Astrocyte of the cerebellum (primary cell): ENCODE data around the gene PCNT.

Experiments
- DNase-seq: peaks from one replicate; pipeline ENCODE4 v3.0.0-alpha.2; 2011; ENCODE audit warnings: low read depth
- H3K4me3 ChIP-seq: 2 replicates; pipeline ENCODE4 v1.5.1; 2011; ENCODE audit warnings: mild to moderate bottlenecking, low read depth, low read length, moderate library complexity
- CTCF ChIP-seq: IDR thresholded peaks from 2 replicates; pipeline ENCODE4 v1.5.1; 2012; ENCODE audit warnings: low read length, low read depth, moderate library complexity, mild to moderate bottlenecking; ENCODE audit errors: missing control alignments
- in situ Hi-C: cut with HindIII; loops from 2 replicates; pipeline ENCODE4 v1.10.0; 2017; ENCODE audit warnings: low sequenced_read_pairs

The PCNT gene

GRCh38 chr21:46351476-46352163, 27.7 kb downstream of the PCNT start:
- TF ChIP-seq CTCF, result no peak
- DNase-seq, result no peak
- no peak overlapping the region for H3K4me3 ChIP-seq
- in situ Hi-C loops, result no loop called here

- TF ChIP-seq CTCF, result no peak
- no peak for DNase-seq
- in situ Hi-C loops, result no loop called here
- no peak overlapping the region for H3K4me3 ChIP-seq
Observed at GRCh38 chr21:46352164-46352515, 28.2 kb downstream of the PCNT start.

- in situ Hi-C loops, result no loop called here
- DNase-seq, result no peak
- no peak overlapping the region for H3K4me3 ChIP-seq
- no peak for TF ChIP-seq CTCF
Observed at GRCh38 chr21:46352913-46353312, 29.0 kb downstream of the PCNT start.

GRCh38 chr21:46354046-46354445, 30.1 kb downstream of the PCNT start:
- in situ Hi-C loops, result no loop called here
- TF ChIP-seq CTCF, result no peak
- no peak for DNase-seq
- no peak overlapping the region for H3K4me3 ChIP-seq

GRCh38 chr21:46354518-46354917, 30.6 kb downstream of the PCNT start:
- no peak overlapping the region for H3K4me3 ChIP-seq
- TF ChIP-seq CTCF, result no peak
- in situ Hi-C loops, result no loop called here
- DNase-seq, result no peak

GRCh38 chr21:46355161-46356004, 31.4 kb downstream of the PCNT start:
- in situ Hi-C loops, result no loop called here
- TF ChIP-seq CTCF, result no peak
- no peak overlapping the region for H3K4me3 ChIP-seq
- no peak for DNase-seq
